Fibroblast of the conjunctiva (primary cell): ENCODE results near the gene TTC21B.

Experiments
- DNase-seq: peaks from one replicate; pipeline ENCODE4 v3.0.0-alpha.2; 2010; ENCODE audit warnings: low read depth

The TTC21B gene

DNA sequence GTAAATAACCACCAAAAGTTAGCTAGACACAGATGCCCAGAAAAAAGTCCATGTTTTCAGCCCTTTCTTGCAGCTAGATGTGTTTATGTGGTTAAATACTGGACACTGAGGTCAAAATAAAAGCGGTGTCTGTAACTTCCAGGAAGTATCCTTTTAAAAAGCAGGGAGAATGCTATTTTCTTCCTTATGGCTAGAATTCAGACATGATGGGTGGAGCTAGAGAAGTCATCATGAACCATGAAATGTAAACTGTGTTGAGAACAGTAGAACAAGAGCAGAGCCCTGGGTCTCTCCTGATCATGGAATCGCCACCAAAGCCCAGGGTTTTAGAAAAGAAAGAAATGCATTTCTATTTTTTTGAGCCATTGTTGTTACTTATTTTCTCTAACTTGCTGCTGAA is 118.2 kb downstream of the TTC21B start:
- DNase-seq = no peak

GRCh38 chr2:165833156-165833555 is 120.4 kb downstream of the TTC21B start:
- peak; percentile 9 for DNase-seq

DNA sequence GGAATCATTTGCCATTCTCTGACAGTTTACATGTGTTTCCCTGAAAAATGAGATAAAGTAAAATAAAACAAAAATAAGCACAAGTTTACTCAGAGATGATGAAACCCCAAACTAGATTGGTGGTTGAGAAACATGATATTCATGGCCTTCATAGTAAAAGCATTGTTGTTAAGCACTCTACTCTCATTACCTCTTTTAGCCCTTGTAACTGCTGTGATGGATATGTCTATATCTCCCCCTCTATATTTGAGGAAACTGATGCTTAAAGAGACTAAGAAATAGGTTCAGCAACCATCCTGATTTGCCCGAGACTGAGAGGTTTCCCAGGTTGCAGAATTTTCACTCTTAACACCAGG is 125.7 kb downstream of the TTC21B start:
- no peak for DNase-seq

GRCh38 chr2:165827016-165827920 is 126.3 kb downstream of the TTC21B start:
- no peak for DNase-seq

GRCh38 chr2:165825041-165825440 is 128.5 kb downstream of the TTC21B start:
- no peak for DNase-seq
